Embryonic facial prominence (tissue), 1 donor: ENCODE data around the gene GATM.
"Not testable (repeated sequence)": the region's sequence is repeated elsewhere in the genome, so short reads cannot be mapped to it uniquely, and the experiment has no call there.

ENCODE experiments used
- DNase-seq: peaks from one replicate; pipeline ENCODE4 v3.0.0-alpha.2; 2016; ENCODE audit errors: extremely low spot score

The GATM gene

GRCh38 chr15:45351227-45351626 is 27.1 kb downstream of the GATM start:
- no peak for DNase-seq

GRCh38 chr15:45349623-45350022 is 28.7 kb downstream of the GATM start:
- no peak for DNase-seq

GRCh38 chr15:45347989-45348388 is 30.4 kb downstream of the GATM start:
- no peak for DNase-seq

- no peak for DNase-seq
These were observed 31.3 kb downstream of the GATM start for GRCh38 chr15:45347033-45347432.

- DNase-seq = no peak
These were observed 32.0 kb downstream of the GATM start for GRCh38 chr15:45346381-45346780.

GRCh38 chr15:45343258-45343860 is 35.0 kb downstream of the GATM start:
- no peak for DNase-seq

GRCh38 chr15:45341790-45342189 is 36.6 kb downstream of the GATM start:
- no peak for DNase-seq

- no peak for DNase-seq
These were observed 37.9 kb downstream of the GATM start for GRCh38 chr15:45340429-45340828.

GRCh38 chr15:45338417-45338816 is 39.9 kb downstream of the GATM start:
- no peak for DNase-seq

- DNase-seq = no peak
These were observed 41.1 kb downstream of the GATM start for GRCh38 chr15:45337224-45337623.

- DNase-seq = no peak
These were observed 44.8 kb downstream of the GATM start for GRCh38 chr15:45333550-45333949.

- DNase-seq = no peak
These were observed 45.6 kb downstream of the GATM start for GRCh38 chr15:45332694-45333093.

- no peak for DNase-seq
These were observed 46.4 kb downstream of the GATM start for GRCh38 chr15:45331972-45332371.

- no peak for DNase-seq
These were observed 49.7 kb downstream of the GATM start for GRCh38 chr15:45328663-45329062.

- DNase-seq = no peak
These were observed 51.6 kb downstream of the GATM start for GRCh38 chr15:45326741-45327140.

GRCh38 chr15:45326280-45326679 is 52.1 kb downstream of the GATM start:
- DNase-seq = no peak

GRCh38 chr15:45320581-45321205 is 57.7 kb downstream of the GATM start:
- no peak for DNase-seq

- no peak for DNase-seq
These were observed 58.7 kb downstream of the GATM start for GRCh38 chr15:45319472-45320214.

GRCh38 chr15:45314960-45315359 is 63.4 kb downstream of the GATM start:
- no peak for DNase-seq

- DNase-seq = not testable (repeated sequence)
These were observed 64.2 kb downstream of the GATM start for GRCh38 chr15:45314117-45314516.
